ENCODE data around the gene MAGI2. TPM values are rescaled to one million over a fixed set of nuclear protein-coding genes. Genes with fewer than 3 reads are reported as not detected.
"Not testable (repeated sequence)": the region's sequence is repeated elsewhere in the genome, so short reads cannot be mapped to it uniquely, and the experiment has no call there.

Gene MAGI2
- polyA plus RNA-seq, 3 donors from 2014 or later = not detected

DNA sequence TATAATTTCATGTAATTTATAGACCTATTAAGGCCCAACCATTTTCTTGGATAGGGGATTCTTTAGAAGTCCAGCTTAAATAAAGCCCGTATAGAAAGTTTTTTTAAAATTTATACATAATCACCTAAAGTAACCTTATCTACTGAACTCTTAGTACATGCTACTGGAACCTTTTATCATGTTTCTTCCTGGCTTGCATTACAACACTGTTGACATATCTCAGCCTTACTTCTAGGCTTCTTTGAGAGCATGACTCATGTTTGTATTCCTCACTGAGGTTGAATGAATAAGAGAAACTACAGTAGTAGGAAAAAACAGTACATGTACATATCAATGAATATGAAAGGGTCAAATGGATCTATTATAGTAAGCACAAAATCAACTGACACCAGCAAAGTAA lies 8.2 kb upstream of the MAGI2 start:
- Mint-ChIP-seq H3K4me3 (no peak overlapping the region), H3K27ac (no peak overlapping the region), H3K36me3 (no peaks in the 10 kb centered on the region), H3K27me3 (ENCODE audit: low read depth in 3 of 3) (no peaks in the 10 kb centered on the region), H3K4me1 (no peaks in the 10 kb centered on the region), H3K9me3 (peaks cover 0 to 43% (median 11%) of the 10 kb centered on the region in 6 donors)
- no peak for DNase-seq

DNA sequence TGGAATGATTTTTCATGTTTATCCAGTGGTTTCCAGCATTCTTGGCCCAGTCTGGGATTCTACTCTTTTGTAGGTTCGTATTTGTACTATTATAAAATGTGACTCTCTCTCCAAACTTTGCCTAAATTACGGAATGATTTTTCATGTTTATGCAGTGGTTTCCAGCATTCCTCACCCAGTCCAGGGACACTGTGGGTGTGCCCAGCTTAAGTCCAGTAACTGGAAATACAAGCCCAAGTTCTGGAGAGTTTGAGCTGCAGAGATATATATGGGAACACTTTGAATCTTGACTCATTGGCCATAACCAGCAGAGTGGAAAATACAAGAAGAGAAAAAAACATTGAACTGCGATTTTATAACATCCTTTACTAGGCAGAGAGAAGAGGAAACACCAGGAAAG lies 5.9 kb upstream of the MAGI2 start:
- Mint-ChIP-seq H3K27ac (no peak overlapping the region), H3K27me3 (ENCODE audit: low read depth in 3 of 3) (peaks cover 0 to 2% (median 0%) of the 10 kb centered on the region in 3 donors), H3K4me1 (no peaks in the 10 kb centered on the region), H3K9me3 (peaks cover 0 to 46% (median 11%) of the 10 kb centered on the region in 6 donors), H3K36me3 (no peaks in the 10 kb centered on the region), H3K4me3 (no peak overlapping the region)
- DNase-seq = no peak

DNA sequence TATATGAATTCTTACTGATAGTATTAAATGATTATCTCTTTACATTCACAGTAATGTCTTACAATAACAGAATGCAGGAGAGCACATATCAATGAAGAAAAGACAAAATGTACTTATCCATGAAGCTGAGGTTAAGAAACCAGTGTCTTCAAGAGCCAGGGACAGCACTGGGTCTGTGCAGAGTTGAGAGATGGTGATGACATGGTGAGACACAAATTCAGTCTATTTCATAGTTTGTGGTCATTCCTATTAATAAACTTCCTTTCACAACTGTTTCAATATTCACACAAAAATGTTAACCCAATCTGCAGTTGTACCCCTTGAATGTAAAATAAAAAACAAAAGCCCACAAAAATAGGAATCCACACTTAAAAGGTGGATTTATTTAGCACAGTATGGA lies 5.3 kb upstream of the MAGI2 start:
- H3K27me3 Mint-ChIP-seq (ENCODE audit: low read depth in 3 of 3) = peaks cover 0 to 2% (median 1%) of the 10 kb centered on the region in 3 donors
- no peak for DNase-seq
- H3K4me3 Mint-ChIP-seq = no peak overlapping the region
- H3K27ac Mint-ChIP-seq = no peak overlapping the region
- no peaks in the 10 kb centered on the region for H3K4me1 Mint-ChIP-seq
- no peaks in the 10 kb centered on the region for H3K36me3 Mint-ChIP-seq
- H3K9me3 Mint-ChIP-seq = peaks cover 0 to 41% (median 9%) of the 10 kb centered on the region in 6 donors

DNA sequence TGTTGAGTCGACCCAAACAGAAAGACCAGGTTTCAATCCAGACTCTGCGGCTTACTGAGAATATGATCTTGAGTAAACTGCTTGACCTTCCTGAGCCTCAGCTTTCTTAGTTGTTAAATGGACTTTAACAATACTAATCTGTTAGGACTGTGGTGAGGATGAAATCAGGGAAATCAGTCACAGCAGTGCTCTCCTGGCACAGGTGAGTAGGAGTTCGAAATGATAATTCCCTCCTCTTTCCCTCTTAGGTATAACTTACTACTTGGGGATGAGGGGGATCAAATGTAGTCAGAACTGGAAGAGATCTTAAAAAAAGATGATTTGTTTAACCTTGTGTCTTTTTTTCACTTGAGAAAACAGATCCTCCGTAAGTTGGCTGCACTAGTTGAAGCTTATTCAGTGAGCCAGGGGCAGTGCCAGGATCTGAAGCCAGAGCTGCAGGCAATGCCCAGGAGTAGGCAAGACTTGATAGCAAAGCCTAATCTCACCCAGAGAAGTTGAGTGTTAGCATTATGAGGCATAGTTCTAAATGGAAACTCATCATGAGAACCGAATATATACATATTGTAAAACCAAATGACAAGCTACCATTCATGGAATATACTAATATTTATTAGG lies 1.8 kb upstream of the MAGI2 start:
- H3K27me3 Mint-ChIP-seq (ENCODE audit: low read depth in 3 of 3) = peaks cover 1 to 3% (median 2%) of the 10 kb centered on the region in 3 donors
- no peak overlapping the region for H3K4me3 Mint-ChIP-seq
- H3K36me3 Mint-ChIP-seq = peaks cover 0 to 4% (median 3%) of the 10 kb centered on the region in 3 donors
- peaks cover 0 to 5% of the 10 kb centered on the region in 2 donors for H3K4me1 Mint-ChIP-seq
- H3K9me3 Mint-ChIP-seq = peaks cover 0 to 50% (median 19%) of the 10 kb centered on the region in 6 donors
- DNase-seq = no peak
- H3K27ac Mint-ChIP-seq = no peak overlapping the region

DNA sequence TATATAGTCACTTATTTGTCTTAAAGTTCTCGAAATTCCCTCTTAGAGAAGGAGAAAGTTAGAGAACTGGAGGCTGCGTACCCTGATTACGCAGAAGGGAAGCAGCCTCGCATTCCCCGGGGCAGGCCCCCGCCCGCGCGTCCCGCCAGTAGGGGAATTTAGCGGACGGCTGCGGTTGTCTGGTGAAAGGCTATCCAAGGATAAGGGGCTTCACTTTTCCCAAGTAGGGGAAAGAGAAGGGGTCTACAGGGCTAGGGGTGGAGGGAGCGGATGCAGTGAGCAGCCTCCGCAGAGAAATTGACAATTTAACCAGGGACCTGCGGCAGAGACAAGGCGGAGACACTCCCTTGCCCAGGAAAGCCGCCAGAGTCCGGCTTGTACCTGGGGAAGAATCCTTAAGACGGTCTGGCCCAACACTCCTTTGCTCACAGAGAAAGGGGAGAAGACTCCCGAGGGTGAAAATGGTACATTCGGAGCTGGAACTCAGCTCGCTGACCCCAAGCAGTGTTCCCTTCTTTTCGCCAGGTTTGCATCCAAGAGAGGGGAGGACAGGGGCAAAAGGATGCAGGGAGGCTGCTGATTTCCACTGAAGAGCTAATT lies 994 bp upstream of the MAGI2 start:
- no peak overlapping the region for H3K4me3 Mint-ChIP-seq
- peaks cover 0 to 5% of the 10 kb centered on the region in 2 donors for H3K4me1 Mint-ChIP-seq
- H3K27ac Mint-ChIP-seq = no peak overlapping the region
- H3K36me3 Mint-ChIP-seq = peaks cover 0 to 4% (median 3%) of the 10 kb centered on the region in 3 donors
- no peak for DNase-seq
- peaks cover 1 to 3% (median 2%) of the 10 kb centered on the region in 3 donors for H3K27me3 Mint-ChIP-seq (ENCODE audit: low read depth in 3 of 3)
- H3K9me3 Mint-ChIP-seq = peaks cover 0 to 43% (median 17%) of the 10 kb centered on the region in 6 donors

DNA sequence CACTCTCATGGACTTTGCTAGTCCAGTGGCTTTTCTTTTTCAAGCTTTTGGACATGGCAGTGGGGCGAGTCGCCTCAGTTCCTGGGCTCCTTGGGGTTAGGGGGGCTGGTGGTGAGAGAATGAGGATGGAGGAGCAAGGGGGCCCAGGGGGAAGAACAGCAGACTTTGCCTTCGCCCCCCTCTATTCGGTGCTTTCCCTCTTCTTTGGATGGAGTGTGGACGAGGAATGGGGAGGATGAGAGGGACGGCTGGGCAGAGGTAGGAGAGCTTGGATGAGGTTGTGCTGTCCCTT lies 255 bp downstream of the MAGI2 start:
- Mint-ChIP-seq H3K4me3 (peak overlapping the region in 3 of 5 donors; percentile 48 to 73 (median 55)), H3K27me3 (ENCODE audit: low read depth in 3 of 3) (peaks cover 1 to 3% (median 2%) of the 10 kb centered on the region in 3 donors), H3K4me1 (peaks cover 0 to 5% of the 10 kb centered on the region in 2 donors), H3K36me3 (peaks cover 0 to 4% (median 3%) of the 10 kb centered on the region in 3 donors), H3K27ac (no peak overlapping the region), H3K9me3 (peaks cover 0 to 43% (median 15%) of the 10 kb centered on the region in 6 donors)
- DNase-seq = no peak

DNA sequence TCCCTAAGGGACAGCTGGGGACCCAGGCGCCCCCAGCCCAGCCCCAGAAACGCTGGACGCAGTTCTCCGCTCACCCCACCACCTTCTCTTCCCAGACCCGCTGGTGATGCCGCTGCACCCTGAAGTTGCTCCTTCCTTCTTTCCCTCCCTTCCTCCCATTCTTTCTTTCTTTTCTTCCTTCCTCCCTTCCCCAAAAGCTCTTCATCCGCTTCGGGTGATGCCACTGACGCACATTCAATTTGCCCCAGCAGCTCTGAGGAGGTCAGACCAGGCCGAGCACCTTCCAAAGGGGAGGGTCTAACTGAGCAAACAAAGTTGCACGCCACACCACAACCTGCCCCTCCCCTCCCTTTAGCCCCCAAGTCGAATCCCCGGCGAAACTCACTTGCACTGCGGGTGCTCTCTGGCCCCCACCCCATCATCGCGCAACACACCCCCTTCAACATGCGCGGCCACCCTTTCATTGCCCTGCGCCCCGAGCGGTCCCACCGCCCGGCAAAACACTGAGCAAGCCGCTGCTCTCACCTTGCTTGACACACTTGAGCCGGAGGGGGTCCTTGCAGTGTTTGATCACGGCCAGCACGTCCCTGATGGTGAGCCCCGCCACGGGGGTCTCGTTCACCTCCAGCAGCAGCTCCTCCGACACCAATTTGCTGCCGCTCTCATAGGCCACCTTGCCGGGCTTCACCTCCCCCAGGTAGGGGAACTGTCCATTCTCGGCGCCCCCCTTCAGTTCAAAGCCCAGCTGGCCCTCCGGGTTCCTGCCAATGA lies 787 bp downstream of the MAGI2 start:
- H3K4me3 Mint-ChIP-seq = peak overlapping the region; percentile 29 to 76 (median 56)
- DNase-seq = no peak
- H3K4me1 Mint-ChIP-seq = peaks cover 0 to 5% of the 10 kb centered on the region in 2 donors
- H3K27me3 Mint-ChIP-seq (ENCODE audit: low read depth in 3 of 3) = peaks cover 1 to 3% (median 2%) of the 10 kb centered on the region in 3 donors
- peaks cover 0 to 43% (median 15%) of the 10 kb centered on the region in 6 donors for H3K9me3 Mint-ChIP-seq
- H3K36me3 Mint-ChIP-seq = peaks cover 0 to 4% (median 3%) of the 10 kb centered on the region in 3 donors
- peak overlapping the region in 1 of 6 donors; percentile 52 for H3K27ac Mint-ChIP-seq

DNA sequence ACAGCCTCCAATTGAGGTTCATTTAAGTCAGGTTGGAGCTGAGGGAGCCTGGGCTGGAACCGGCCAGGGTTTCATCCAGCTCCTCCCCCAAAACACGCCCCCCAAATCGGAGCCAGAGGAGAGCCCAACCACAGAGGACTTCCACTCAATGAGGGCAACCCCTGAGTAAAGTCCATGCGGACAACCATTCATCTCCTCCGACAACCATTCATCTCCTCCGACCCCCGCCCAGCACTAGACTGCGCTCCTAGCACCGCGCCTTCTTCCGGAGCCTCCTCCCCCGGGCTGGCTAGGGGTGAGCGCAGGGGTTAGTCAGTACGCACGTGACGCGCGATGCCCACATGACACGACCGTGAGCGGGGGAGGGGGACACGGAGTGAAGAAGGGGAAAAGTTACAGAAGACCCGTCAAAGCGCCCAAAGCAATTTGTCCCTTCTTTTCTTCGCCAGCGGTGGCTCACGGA lies 1.4 kb downstream of the MAGI2 start:
- H3K36me3 Mint-ChIP-seq = peaks cover 0 to 4% (median 3%) of the 10 kb centered on the region in 3 donors
- peaks cover 1 to 3% (median 2%) of the 10 kb centered on the region in 3 donors for H3K27me3 Mint-ChIP-seq (ENCODE audit: low read depth in 3 of 3)
- peaks cover 0 to 5% of the 10 kb centered on the region in 2 donors for H3K4me1 Mint-ChIP-seq
- peaks cover 0 to 43% (median 15%) of the 10 kb centered on the region in 6 donors for H3K9me3 Mint-ChIP-seq
- H3K4me3 Mint-ChIP-seq = peak overlapping the region in 3 of 5 donors; percentile 58 to 76 (median 73)
- no peak for DNase-seq
- H3K27ac Mint-ChIP-seq = no peak overlapping the region

DNA sequence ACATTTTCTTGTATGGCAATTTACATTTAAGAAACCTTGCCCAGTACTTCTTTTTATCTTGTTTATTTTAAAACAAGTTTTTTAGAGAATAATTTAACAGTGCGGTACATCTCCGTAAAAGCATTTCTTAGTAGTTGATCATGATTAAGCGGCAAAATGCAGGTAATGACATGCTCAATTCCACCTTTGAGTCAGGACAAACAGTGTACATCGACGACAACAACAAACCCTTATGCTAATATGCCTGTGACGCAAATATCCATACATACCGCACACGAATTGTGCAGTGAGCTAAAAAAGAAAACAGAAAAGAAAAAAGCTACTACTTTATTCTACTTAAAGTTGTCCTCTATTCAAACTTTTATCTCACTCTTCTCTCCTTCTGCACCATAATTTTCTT lies 1.9 kb downstream of the MAGI2 start:
- no peak overlapping the region for H3K27ac Mint-ChIP-seq
- DNase-seq = no peak
- H3K4me3 Mint-ChIP-seq = peak overlapping the region in 3 of 5 donors; percentile 15 to 76 (median 58)
- peaks cover 0 to 43% (median 15%) of the 10 kb centered on the region in 6 donors for H3K9me3 Mint-ChIP-seq
- peaks cover 0 to 4% (median 3%) of the 10 kb centered on the region in 3 donors for H3K36me3 Mint-ChIP-seq
- peaks cover 0 to 5% of the 10 kb centered on the region in 2 donors for H3K4me1 Mint-ChIP-seq
- peaks cover 1 to 3% (median 2%) of the 10 kb centered on the region in 3 donors for H3K27me3 Mint-ChIP-seq (ENCODE audit: low read depth in 3 of 3)

DNA sequence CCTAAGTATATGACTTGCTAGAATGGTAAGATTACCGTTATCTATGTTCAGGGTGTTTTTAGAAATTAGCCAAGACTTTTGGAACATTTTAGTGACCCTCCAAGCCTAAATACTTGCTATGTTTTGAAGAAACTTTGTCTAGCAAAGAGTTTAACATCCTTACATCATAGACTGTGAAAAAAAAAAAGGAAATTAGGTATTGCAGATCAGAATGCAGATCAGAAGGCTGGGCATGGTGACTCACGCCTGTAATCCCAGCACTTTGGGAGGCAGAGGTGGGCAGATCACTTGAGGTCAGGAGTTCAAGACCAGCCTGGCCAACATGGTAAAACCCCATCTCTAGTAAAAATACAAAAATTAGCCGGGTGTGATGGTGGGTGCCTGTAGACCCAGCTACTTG lies 10.7 kb downstream of the MAGI2 start:
- DNase-seq; H3K4me3 Mint-ChIP-seq; H3K36me3 Mint-ChIP-seq; H3K4me1 Mint-ChIP-seq; H3K27me3 Mint-ChIP-seq (ENCODE audit: low read depth in 3 of 3); H3K27ac Mint-ChIP-seq: not testable (repeated sequence)
- peaks cover 0 to 10% (median 3%) of the 10 kb centered on the region in 6 donors for H3K9me3 Mint-ChIP-seq

DNA sequence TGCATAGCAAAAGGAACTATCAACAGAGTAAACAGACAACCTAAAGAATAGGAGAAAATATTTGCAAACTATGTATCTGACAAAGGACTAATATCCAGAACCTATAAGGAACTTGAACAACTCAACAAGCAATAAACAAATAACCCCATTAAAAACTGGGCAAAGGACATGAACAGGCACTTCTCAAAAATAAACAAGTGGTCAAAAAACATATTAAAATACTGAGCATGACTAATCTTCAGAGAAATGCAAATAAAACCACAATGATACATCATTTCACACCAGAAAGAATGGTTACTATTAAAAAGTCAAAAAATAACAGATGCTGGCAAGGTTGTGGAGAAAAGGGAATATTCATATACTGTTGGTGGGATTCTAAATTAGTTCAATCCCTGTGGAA lies 17.1 kb downstream of the MAGI2 start:
- peaks cover 0 to 2% (median 0%) of the 10 kb centered on the region in 3 donors for H3K27me3 Mint-ChIP-seq (ENCODE audit: low read depth in 3 of 3)
- no peak overlapping the region for H3K27ac Mint-ChIP-seq
- no peaks in the 10 kb centered on the region for H3K36me3 Mint-ChIP-seq
- no peak for DNase-seq
- no peak overlapping the region for H3K4me3 Mint-ChIP-seq
- H3K9me3 Mint-ChIP-seq = peaks cover 0 to 14% (median 5%) of the 10 kb centered on the region in 6 donors
- no peaks in the 10 kb centered on the region for H3K4me1 Mint-ChIP-seq

DNA sequence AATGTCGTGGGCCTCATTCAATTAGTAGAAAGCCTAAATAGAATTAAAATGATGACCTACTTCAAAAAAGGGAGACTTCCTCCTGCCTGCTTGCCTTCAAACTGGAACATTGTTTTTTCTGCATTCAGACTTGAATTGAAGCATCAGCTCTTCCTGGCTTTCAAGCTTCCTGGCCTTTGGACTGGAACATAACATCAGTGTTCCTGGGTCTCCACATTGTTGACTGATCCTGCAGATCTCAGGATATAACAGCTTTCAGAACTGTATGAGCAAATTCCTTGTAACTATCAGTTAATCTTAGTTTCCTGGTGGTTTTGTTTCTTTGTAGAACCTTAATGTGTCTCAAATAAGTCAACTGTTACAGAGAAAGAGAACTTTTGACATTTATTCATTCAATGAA lies 18.6 kb downstream of the MAGI2 start:
- Mint-ChIP-seq H3K27me3 (ENCODE audit: low read depth in 3 of 3) (peaks cover 0 to 2% (median 0%) of the 10 kb centered on the region in 3 donors), H3K27ac (no peak overlapping the region), H3K9me3 (peaks cover 0 to 25% (median 8%) of the 10 kb centered on the region in 6 donors), H3K4me3 (no peak overlapping the region), H3K36me3 (no peaks in the 10 kb centered on the region), H3K4me1 (no peaks in the 10 kb centered on the region)
- DNase-seq = no peak

DNA sequence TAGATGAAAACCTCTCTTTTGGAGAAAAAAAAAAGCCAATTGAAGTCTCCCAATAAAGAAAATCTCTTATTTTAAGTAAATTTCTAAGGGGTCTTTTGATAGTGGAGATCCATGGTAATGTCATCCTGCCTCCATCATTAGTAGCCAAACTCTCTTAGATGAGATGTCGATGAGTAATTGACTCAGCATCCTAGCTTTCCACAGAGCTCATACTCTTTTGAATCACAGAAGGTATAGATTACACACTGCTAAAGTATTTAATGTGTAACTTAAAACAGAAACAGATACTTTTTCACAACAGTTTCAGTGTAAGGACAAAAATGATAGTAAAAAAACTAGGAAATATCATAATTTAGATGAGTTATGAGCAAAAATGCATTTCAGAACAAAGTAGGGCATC lies 19.4 kb downstream of the MAGI2 start:
- H3K36me3 Mint-ChIP-seq = no peaks in the 10 kb centered on the region
- H3K4me1 Mint-ChIP-seq = no peaks in the 10 kb centered on the region
- no peak overlapping the region for H3K4me3 Mint-ChIP-seq
- peaks cover 0 to 25% (median 8%) of the 10 kb centered on the region in 6 donors for H3K9me3 Mint-ChIP-seq
- H3K27ac Mint-ChIP-seq = no peak overlapping the region
- no peak for DNase-seq
- peaks cover 0 to 2% (median 0%) of the 10 kb centered on the region in 3 donors for H3K27me3 Mint-ChIP-seq (ENCODE audit: low read depth in 3 of 3)

DNA sequence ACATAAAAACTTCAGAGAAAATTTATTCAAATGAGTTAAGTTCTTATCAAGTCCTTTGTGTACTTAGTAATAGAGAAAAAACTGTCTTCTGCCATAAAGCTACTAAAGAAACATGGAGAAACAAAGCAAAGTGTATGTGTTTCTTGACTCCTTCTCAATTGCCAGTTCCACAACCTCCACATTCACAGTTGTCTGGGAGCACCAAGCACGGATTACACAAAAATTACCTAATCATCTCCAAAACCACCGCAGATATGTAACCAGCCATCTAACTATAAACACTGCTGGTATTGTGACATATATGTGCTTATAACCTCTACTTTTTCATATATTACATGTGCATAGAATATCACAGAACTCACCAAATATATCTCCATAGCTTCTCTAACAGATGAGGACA lies 23.1 kb downstream of the MAGI2 start:
- H3K27ac Mint-ChIP-seq = no peak overlapping the region
- peaks cover 0 to 3% (median 0%) of the 10 kb centered on the region in 3 donors for H3K36me3 Mint-ChIP-seq
- no peak overlapping the region for H3K4me3 Mint-ChIP-seq
- no peak for DNase-seq
- peaks cover 0 to 2% (median 0%) of the 10 kb centered on the region in 3 donors for H3K27me3 Mint-ChIP-seq (ENCODE audit: low read depth in 3 of 3)
- H3K4me1 Mint-ChIP-seq = no peaks in the 10 kb centered on the region
- peaks cover 3 to 29% (median 12%) of the 10 kb centered on the region in 6 donors for H3K9me3 Mint-ChIP-seq

All from immature natural killer cell (primary cell).